IMR-90 (cell line): ENCODE measurements around the gene PEX14. TPM values are rescaled to one million over a fixed set of nuclear protein-coding genes. Genes with fewer than 3 reads are reported as not detected.

Source experiments
- ATAC-seq: fragments of 200-7000 bp; cut with Tn5 transposase; 2 replicates; pipeline ENCODE4 v1.9.1; 2020; ENCODE audit warnings: low read depth, mild to moderate bottlenecking, moderate library complexity
- BruUV-seq: library from RNA; stranded (reverse); fragments of 400-500 nt; replicated peaks from 2 replicates; lab custom pipeline; 2021; lab: Mats Ljungman, UMichigan
- CTCF ChIA-PET: fragments of 300-600 bp; formaldehyde crosslinking; extraction: SDS; loops from one replicate; lab custom pipeline; 2021; ENCODE audit warnings: antibody characterized with exemption; lab: Yijun Ruan, JAX
- POLR2A ChIA-PET: fragments of 300-600 bp; sonication (Branson Sonifier 250); formaldehyde crosslinking; loops from one replicate; lab custom pipeline; 2022; ENCODE audit warnings: antibody characterized with exemption; ENCODE audit not compliant: unreplicated experiment; lab: Charles Lee
- DNase-seq: peaks from one replicate; pipeline ENCODE4 v3.0.0; 2013
- H2AFZ ChIP-seq: replicated peaks from 2 replicates; pipeline ENCODE3; 2013; ENCODE audit warnings: low read length, mild to moderate bottlenecking; ENCODE audit not compliant: poor library complexity
- H2AK5ac ChIP-seq: 2 replicates; pipeline ENCODE4 v1.6.1; 2013; ENCODE audit warnings: low read depth, low read length, inconsistent platforms
- H2AK9ac ChIP-seq: replicated peaks from 2 replicates; pipeline ENCODE3; 2013; ENCODE audit warnings: mild to moderate bottlenecking, low read depth, low read length, moderate library complexity; ENCODE audit not compliant: poor library complexity
- H2BK120ac ChIP-seq: 2 replicates; pipeline ENCODE4 v1.6.1; 2013; ENCODE audit warnings: low read depth, low read length, inconsistent platforms
- H2BK15ac ChIP-seq: 3 replicates; pipeline ENCODE4 v1.6.1; 2013; ENCODE audit warnings: low read depth, low read length, inconsistent platforms
- H2BK20ac ChIP-seq: 2 replicates; pipeline ENCODE4 v1.6.1; 2013; ENCODE audit warnings: low read depth, mild to moderate bottlenecking, inconsistent platforms, low read length, moderate library complexity
- H2BK5ac ChIP-seq: 2 replicates; pipeline ENCODE4 v1.6.1; 2013; ENCODE audit warnings: mild to moderate bottlenecking, low read depth, low read length, inconsistent platforms; ENCODE audit not compliant: poor library complexity, severe bottlenecking
- H3K14ac ChIP-seq: replicated peaks from 2 replicates; pipeline ENCODE4 v1.6.1; 2013; ENCODE audit warnings: low read depth, low read length, inconsistent platforms
- H3K18ac ChIP-seq: 2 replicates; pipeline ENCODE4 v1.6.1; 2013; ENCODE audit warnings: low read depth, low read length, control low read depth
- H3K23ac ChIP-seq: 2 replicates; pipeline ENCODE4 v1.6.1; 2013; ENCODE audit warnings: low read depth, low read length, inconsistent platforms
- H3K27ac ChIP-seq: 2 replicates; pipeline ENCODE4 v1.5.1; 2013; ENCODE audit warnings: mild to moderate bottlenecking, control low read depth, low read length; ENCODE audit not compliant: insufficient read depth
- H3K27me3 ChIP-seq: 2 replicates; pipeline ENCODE4 v1.6.1; 2013; ENCODE audit warnings: low read length; ENCODE audit not compliant: control insufficient read depth, insufficient read depth
- H3K36me3 ChIP-seq: 2 replicates; pipeline ENCODE4 v1.6.1; 2013; ENCODE audit warnings: low read length, mixed read lengths; ENCODE audit not compliant: control insufficient read depth, insufficient read depth
- H3K4ac ChIP-seq: 2 replicates; pipeline ENCODE4 v1.6.1; 2013; ENCODE audit warnings: low read depth, low read length, inconsistent platforms
- H3K4me1 ChIP-seq: 2 replicates; pipeline ENCODE4 v1.6.1; 2013; ENCODE audit warnings: low read length, mixed read lengths; ENCODE audit not compliant: control insufficient read depth, insufficient read depth
- H3K4me2 ChIP-seq: 2 replicates; pipeline ENCODE4 v1.6.1; 2013; ENCODE audit warnings: low read depth, mild to moderate bottlenecking, control low read depth, low read length, moderate library complexity
- H3K4me3 ChIP-seq: 2 replicates; pipeline ENCODE4 v1.5.1; 2013; ENCODE audit warnings: low read depth, mild to moderate bottlenecking, control low read depth, low read length, moderate library complexity; ENCODE audit not compliant: insufficient read depth
- H3K56ac ChIP-seq: 2 replicates; pipeline ENCODE4 v1.6.1; 2013; ENCODE audit warnings: low read length, inconsistent platforms; ENCODE audit not compliant: insufficient read depth; ENCODE audit errors: extremely low read depth
- H3K79me1 ChIP-seq, 2 experiments: 2 replicates each; pipeline ENCODE4 v1.6.1; 2013; ENCODE audit warnings: low read length in 2 of 2, inconsistent platforms in 1 of 2, low read depth in 1 of 2
- H3K9ac ChIP-seq: 2 replicates; pipeline ENCODE4 v1.6.1; 2013; ENCODE audit warnings: low read depth, low read length, control low read depth
- H3K9me1 ChIP-seq: 2 replicates; pipeline ENCODE4 v1.6.1; 2013; ENCODE audit warnings: low read length, inconsistent platforms; ENCODE audit not compliant: insufficient read depth
- H3K9me3 ChIP-seq: 2 replicates; pipeline ENCODE4 v1.6.1; 2013; ENCODE audit warnings: low read length; ENCODE audit not compliant: control insufficient read depth, insufficient read depth
- H4K20me1 ChIP-seq: 2 replicates; pipeline ENCODE4 v1.6.1; 2013; ENCODE audit warnings: low read length, inconsistent platforms; ENCODE audit not compliant: insufficient read depth
- H4K5ac ChIP-seq: 2 replicates; pipeline ENCODE4 v1.6.1; 2013; ENCODE audit warnings: mild to moderate bottlenecking, low read depth, low read length, control low read depth
- H4K8ac ChIP-seq, 2 experiments: 2 replicates each; pipeline ENCODE4 v1.6.1; 2013; ENCODE audit warnings: low read depth in 2 of 2, low read length in 2 of 2, control low read depth in 1 of 2, inconsistent platforms in 1 of 2
- H4K91ac ChIP-seq: 2 replicates; pipeline ENCODE4 v1.6.1; 2013; ENCODE audit warnings: low read depth, low read length, inconsistent platforms; ENCODE audit not compliant: insufficient read depth
- BHLHE40 ChIP-seq: fragments of 150-350 bp; IDR thresholded peaks from 2 replicates; pipeline ENCODE4 v1.6.1; 2016; ENCODE audit warnings: mild to moderate bottlenecking, low read depth, low read length
- CEBPB ChIP-seq: IDR thresholded peaks from 2 replicates; pipeline ENCODE4 v1.6.1; 2012; ENCODE audit warnings: low read depth, low read length, improper control_type of control experiment
- CHD1 ChIP-seq: IDR thresholded peaks from 2 replicates; pipeline ENCODE4 v1.6.1; 2012; ENCODE audit warnings: low read depth, low read length, improper control_type of control experiment
- ELK1 ChIP-seq: fragments of 150-350 bp; IDR thresholded peaks from 2 replicates; pipeline ENCODE4 v1.6.1; 2016; ENCODE audit warnings: low read depth, mild to moderate bottlenecking, low read length, moderate library complexity, borderline replicate concordance
- FOS ChIP-seq: fragments of 150-350 bp; IDR thresholded peaks from 2 replicates; pipeline ENCODE4 v1.6.1; 2016; ENCODE audit warnings: low read depth, low read length
- MAFK ChIP-seq: IDR thresholded peaks from 2 replicates; pipeline ENCODE4 v1.6.1; 2012; ENCODE audit warnings: low read depth, low read length, improper control_type of control experiment
- MAZ ChIP-seq: IDR thresholded peaks from 2 replicates; pipeline ENCODE4 v1.6.1; 2012; ENCODE audit warnings: low read depth, mild to moderate bottlenecking, low read length, improper control_type of control experiment, moderate library complexity, borderline replicate concordance
- MXI1 ChIP-seq: IDR thresholded peaks from 2 replicates; pipeline ENCODE4 v1.6.1; 2012; ENCODE audit warnings: low read depth, mild to moderate bottlenecking, low read length, moderate library complexity, borderline replicate concordance
- NFE2L2 ChIP-seq: fragments of 150-350 bp; IDR thresholded peaks from 2 replicates; pipeline ENCODE4 v1.6.1; 2016; ENCODE audit warnings: low read depth, mild to moderate bottlenecking, low read length
- POLR2A ChIP-seq: IDR thresholded peaks from 2 replicates; pipeline ENCODE4 v1.6.1; 2012; ENCODE audit warnings: mild to moderate bottlenecking, low read depth, low read length
- RAD21 ChIP-seq: IDR thresholded peaks from 2 replicates; pipeline ENCODE4 v1.6.1; 2012; ENCODE audit warnings: low read length, improper control_type of control experiment
- RFX5 ChIP-seq: IDR thresholded peaks from 2 replicates; pipeline ENCODE4 v1.8.0; 2012; ENCODE audit warnings: low read depth, mild to moderate bottlenecking, low read length, moderate library complexity
- SMC3 ChIP-seq: fragments of 150-350 bp; IDR thresholded peaks from 2 replicates; pipeline ENCODE4 v1.6.1; 2016; ENCODE audit warnings: low read depth, mild to moderate bottlenecking, antibody characterized with exemption, low read length, moderate library complexity
- USF2 ChIP-seq: fragments of 150-350 bp; IDR thresholded peaks from 2 replicates; pipeline ENCODE4 v1.6.1; 2017; ENCODE audit warnings: mild to moderate bottlenecking, antibody characterized with exemption, low read length, low read depth
- WGBS, 2 experiments: methylation state at CpG; one replicate each; pipeline versions ENCODE4 v1.1.5 to v1.1.7; 2013; ENCODE audit warnings: missing lambda C conversion rate in 2 of 2; ENCODE audit not compliant: insufficient read length in 1 of 2; ENCODE audit errors: extremely low coverage in 2 of 2; 5-methylcytosine and 5-hydroxymethylcytosine counted together
- dilution Hi-C: fragments of 300-500 bp; cut with HindIII; formaldehyde crosslinking; loops from one replicate; pipeline ENCODE4 v1.14.3; 2018; ENCODE audit warnings: low sequenced_read_pairs; ENCODE audit not compliant: unreplicated experiment
- in situ Hi-C: fragments of 300-500 bp; cut with MboI; formaldehyde crosslinking; loops from 3 replicates; pipeline ENCODE4 v1.14.3; 2019; ENCODE audit warnings: low sequenced_read_pairs, inconsistent platforms, mixed read lengths
- intact Hi-C: fragments of 100-400 bp; cut with micrococcal nuclease; formaldehyde crosslinking; loops from 2 replicates; pipeline ENCODE4 v1.10.0; 2022
- polyA plus RNA-seq, 3 experiments: library from polyadenylated mRNA; depleted of rRNA; stranded (reverse); fragments of >200 nt; gene quantifications; 2 replicates each; pipeline ENCODE4 v1.2.3, GENCODE V29; 2012; ENCODE audit warnings: low replicate concordance in 1 of 3
- total RNA-seq: library from RNA; depleted of rRNA; stranded (reverse); fragments of >200 nt; gene quantifications from 2 replicates; pipeline ENCODE4 v1.2.3, GENCODE V29; 2012
- TF ChIP-seq, protein P1 (sequence below): conservative IDR thresholded peaks from 2 replicates; pipeline ENCODE4 v1.5.1; 2012; ENCODE audit warnings: mild to moderate bottlenecking, low read depth, low read length, improper control_type of control experiment

Gene PEX14
- total and polyA plus RNA-seq, 2 of the 4 experiments (the other 2 are of a cell fraction) = 9.5 to 22.5 TPM

DNA sequence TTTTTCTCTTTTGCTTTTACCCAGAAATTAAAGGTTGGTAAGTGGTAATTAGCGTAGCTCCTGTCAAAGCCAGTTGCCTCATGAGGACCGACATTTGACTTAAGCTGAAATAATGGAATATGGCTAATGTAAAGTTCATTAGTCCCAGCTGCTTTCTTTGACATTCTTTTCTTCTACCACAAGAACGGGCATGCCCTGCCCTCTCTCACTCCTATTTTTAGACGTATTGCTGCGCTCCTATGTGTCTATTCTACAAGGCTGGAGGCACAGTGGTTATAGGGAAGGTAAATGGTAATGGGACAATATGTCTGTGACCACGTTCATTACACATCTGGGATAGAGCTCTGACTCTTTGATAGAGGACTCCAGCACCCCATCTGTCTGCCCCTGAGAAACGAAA lies 18.1 kb upstream of the PEX14 start:
- no peak overlapping the region for H2AFZ ChIP-seq
- no peak overlapping the region for H3K18ac ChIP-seq
- no peaks in the 10 kb centered on the region for H3K9me3 ChIP-seq
- no peak overlapping the region for H2AK5ac ChIP-seq
- H3K9ac ChIP-seq = no peak overlapping the region
- H2BK120ac ChIP-seq = no peak overlapping the region
- no peak overlapping the region for H3K4me2 ChIP-seq
- H3K4ac ChIP-seq = no peak overlapping the region
- CTCF ChIA-PET = no interaction called here
- POLR2A ChIA-PET = interaction anchor here (0.5 to 0.6 kb wide), 2 partner anchors 11 to 30 kb away, joined by 4 read pairs; no protein-coding TSS in a partner anchor
- no peak for TF ChIP-seq POLR2A
- TF ChIP-seq ELK1 = no peak
- TF ChIP-seq BHLHE40 = no peak
- no peak for TF ChIP-seq MAZ
- TF ChIP-seq MXI1 = no peak
- TF ChIP-seq SMC3 = no peak
- no peak for TF ChIP-seq RFX5
- no peak for TF ChIP-seq FOS
- no peak for TF ChIP-seq USF2
- TF ChIP-seq CHD1 = no peak
- no peak for TF ChIP-seq CEBPB
- TF ChIP-seq NFE2L2 = no peak
- no peak for TF ChIP-seq MAFK
- TF ChIP-seq, protein P1, sequence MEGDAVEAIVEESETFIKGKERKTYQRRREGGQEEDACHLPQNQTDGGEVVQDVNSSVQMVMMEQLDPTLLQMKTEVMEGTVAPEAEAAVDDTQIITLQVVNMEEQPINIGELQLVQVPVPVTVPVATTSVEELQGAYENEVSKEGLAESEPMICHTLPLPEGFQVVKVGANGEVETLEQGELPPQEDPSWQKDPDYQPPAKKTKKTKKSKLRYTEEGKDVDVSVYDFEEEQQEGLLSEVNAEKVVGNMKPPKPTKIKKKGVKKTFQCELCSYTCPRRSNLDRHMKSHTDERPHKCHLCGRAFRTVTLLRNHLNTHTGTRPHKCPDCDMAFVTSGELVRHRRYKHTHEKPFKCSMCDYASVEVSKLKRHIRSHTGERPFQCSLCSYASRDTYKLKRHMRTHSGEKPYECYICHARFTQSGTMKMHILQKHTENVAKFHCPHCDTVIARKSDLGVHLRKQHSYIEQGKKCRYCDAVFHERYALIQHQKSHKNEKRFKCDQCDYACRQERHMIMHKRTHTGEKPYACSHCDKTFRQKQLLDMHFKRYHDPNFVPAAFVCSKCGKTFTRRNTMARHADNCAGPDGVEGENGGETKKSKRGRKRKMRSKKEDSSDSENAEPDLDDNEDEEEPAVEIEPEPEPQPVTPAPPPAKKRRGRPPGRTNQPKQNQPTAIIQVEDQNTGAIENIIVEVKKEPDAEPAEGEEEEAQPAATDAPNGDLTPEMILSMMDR = no peak
- TF ChIP-seq RAD21 = no peak
- no peak overlapping the region for H2BK5ac ChIP-seq
- H2BK15ac ChIP-seq = no peak overlapping the region
- no peaks in the 10 kb centered on the region; the same call in 1 of the 2 replicates for H3K9me1 ChIP-seq
- H4K20me1 ChIP-seq = no peaks in the 10 kb centered on the region
- H3K4me1 ChIP-seq = peaks cover 2% of the 10 kb centered on the region; the same call in 1 of the 2 replicates
- H2AK9ac ChIP-seq = no peak overlapping the region
- no peak overlapping the region for H2BK20ac ChIP-seq
- ATAC-seq (no peak), DNase-seq (no peak)
- peaks cover 8% of the 10 kb centered on the region for H3K36me3 ChIP-seq
- no peak overlapping the region for H3K4me3 ChIP-seq
- dilution Hi-C loops (no loop called here), intact Hi-C loops (no loop called here), in situ Hi-C loops (no loop called here)
- no peak overlapping the region for H3K56ac ChIP-seq
- no peak overlapping the region for H3K14ac ChIP-seq
- H3K27ac ChIP-seq = no peak overlapping the region
- H4K91ac ChIP-seq = no peak overlapping the region
- no CpG with 5 or more reads among the region's 7 CpGs for WGBS, 2 experiments
- no TSS peak for BruUV-seq
- H3K27me3 ChIP-seq = no peaks in the 10 kb centered on the region
- H4K8ac ChIP-seq = no peak overlapping the region
- no peak overlapping the region for H4K5ac ChIP-seq
- no peak overlapping the region for H3K23ac ChIP-seq
- no peaks in the 10 kb centered on the region; a peak in 1 of 4 replicates for H3K79me1 ChIP-seq
